HG02973 (cell line): Measurements from ENCODE around the gene EPB42.
"Not testable (repeated sequence)": the region's sequence is repeated elsewhere in the genome, so short reads cannot be mapped to it uniquely, and the experiment has no call there.

Source experiments
- ATAC-seq: cut with Tn5 transposase; IDR thresholded peaks from one replicate; pipeline ENCODE4 v1.9.1; 2021; ENCODE audit warnings: moderate library complexity; ENCODE audit not compliant: unreplicated experiment

Gene EPB42

DNA sequence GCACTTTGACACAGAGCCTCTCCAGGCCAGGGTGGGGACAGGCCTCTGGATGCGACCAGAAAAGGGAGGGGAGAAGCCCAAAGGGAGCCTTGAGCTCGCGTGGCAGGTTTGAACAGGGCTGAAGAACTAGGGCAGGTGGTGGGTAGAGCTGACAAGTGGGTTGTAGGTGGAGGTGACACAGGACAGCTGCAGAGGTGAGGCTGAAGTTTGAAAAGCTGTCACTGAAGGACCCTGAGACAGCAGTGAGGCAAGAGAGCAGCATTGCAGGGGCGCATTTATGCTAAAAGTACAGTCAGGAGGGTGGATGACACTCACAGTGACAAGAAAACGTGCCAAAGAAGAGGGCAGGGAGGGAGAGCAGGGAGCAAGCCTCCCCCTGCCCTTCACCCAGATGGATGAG is 21.8 kb upstream of the EPB42 start:
- ATAC-seq = no peak

DNA sequence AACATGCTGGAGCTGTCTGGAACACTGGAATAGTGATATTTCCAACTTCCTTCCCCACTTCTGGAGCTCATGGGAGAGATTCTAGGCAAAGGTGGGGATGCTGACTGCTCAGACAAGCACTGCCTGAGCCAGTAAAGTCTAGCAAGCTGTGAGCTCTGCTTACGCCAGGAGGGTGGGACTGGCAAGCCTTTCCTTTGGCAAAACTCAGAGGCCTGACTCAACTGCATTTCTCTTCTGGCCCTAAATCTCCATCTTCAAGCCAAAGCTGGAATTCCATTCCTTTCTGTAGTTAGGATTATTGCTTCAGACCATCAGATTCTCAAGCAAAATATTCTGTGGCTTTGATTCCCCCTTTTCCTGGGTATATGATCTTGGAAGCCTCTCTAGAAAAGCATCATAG is 20.3 kb upstream of the EPB42 start:
- ATAC-seq = no peak

DNA sequence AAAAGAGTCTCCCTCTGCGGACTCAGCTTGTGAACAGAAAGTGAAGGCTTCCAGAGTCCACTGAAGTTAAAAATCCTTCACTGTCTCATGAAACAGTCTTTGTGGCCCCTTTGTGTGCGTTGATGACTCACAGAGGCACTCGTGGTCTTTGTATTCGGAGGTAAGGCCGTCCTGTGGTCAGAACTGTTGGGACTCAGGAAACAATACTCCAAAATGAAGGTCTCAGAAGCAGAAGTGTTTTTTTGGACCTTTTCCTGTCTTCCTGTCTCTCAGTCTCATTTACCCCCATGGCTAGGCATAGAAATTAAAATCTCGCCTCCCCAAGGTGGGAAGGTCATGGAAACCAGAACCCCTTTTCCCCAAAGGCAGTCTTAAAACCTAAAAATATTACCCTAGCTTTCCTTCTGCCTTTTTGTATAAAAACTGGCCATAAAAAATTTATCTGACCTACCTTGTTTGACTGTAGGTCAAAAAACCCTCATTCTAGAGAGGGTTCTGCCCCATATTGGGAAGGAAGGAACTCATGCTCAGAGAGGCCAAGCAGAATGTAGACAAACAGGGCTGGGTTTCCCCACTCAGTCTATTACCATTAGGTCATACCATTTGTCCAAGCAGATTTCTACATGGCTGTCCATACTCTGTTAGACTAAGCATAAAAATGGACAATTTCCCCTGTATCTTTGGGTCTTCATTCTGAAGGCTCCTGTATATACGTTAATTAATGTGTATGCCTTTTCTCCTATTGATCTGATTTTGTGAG is 19.1 kb upstream of the EPB42 start:
- no peak for ATAC-seq

DNA sequence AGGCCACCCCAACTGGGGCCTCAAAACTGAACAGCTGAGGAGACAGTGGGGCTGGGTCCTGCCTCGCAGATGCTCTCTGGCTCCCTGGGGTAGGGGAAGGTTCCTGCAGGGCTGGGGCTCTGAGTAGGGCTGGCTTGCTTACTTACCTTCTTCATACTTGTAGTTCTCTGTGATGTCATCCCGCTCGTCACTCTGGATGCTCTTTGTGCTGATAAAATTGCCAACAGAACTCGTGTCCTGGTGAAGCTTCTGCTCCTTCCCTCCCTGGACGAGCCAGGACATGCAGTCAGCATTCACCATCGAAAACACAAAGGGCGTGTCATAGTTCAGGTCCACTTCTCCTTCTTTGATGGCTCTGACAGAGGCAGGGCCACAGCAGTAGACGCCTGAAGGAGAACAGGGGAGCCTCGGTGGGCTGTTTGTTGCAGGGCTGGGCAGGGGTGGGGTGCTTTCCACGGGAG is 17.9 kb upstream of the EPB42 start:
- ATAC-seq = no peak

DNA sequence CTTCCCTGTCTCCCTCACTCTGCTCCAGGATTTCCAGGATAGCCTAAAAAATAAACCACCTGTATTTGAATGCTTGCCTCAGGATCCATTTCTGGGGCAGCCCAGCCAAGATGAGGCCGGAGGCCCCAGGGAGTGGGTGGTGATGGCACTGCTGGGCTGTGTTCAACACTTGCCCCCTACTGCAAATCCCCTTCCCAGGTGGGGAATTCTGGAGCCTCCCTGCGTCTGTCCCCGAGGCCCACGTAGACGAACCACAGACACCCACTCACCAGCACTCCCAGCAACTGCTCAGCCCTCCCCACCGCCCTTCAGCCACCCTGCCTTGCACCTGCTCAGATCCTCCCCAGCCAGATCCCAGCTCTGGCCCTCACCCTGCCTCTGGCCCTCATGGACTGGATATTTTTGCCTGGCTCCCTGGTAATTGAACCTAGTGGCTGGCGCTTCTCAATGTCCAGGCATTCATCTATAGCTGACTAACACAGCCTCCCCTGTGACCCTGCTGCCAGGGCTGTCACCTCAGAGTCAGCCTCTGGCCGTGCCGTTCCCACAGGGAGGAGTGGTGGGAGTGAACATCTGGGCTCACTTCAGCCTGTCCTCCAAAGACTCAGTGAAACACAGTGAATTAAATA is 17.1 kb upstream of the EPB42 start:
- ATAC-seq = no peak

DNA sequence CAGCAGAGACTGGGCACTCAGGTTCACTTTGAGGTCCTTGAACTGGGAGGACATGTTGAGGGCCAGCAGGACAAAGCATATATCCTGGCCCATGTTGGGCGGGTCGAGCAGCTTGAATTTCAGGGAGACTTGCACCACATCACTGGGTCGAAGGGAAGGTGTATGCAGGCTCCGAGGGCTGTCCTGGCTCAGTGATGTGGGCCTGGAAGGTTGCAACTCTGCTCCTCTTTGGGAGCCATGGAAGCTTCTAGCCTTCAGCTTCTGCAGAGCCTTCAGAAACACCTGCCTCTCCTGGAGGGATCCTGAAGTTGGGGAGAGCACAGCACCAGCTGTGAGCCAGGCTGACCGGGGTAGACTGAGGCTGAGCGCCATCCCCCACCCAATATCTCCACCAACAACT is 14.7 kb upstream of the EPB42 start:
- no peak for ATAC-seq

DNA sequence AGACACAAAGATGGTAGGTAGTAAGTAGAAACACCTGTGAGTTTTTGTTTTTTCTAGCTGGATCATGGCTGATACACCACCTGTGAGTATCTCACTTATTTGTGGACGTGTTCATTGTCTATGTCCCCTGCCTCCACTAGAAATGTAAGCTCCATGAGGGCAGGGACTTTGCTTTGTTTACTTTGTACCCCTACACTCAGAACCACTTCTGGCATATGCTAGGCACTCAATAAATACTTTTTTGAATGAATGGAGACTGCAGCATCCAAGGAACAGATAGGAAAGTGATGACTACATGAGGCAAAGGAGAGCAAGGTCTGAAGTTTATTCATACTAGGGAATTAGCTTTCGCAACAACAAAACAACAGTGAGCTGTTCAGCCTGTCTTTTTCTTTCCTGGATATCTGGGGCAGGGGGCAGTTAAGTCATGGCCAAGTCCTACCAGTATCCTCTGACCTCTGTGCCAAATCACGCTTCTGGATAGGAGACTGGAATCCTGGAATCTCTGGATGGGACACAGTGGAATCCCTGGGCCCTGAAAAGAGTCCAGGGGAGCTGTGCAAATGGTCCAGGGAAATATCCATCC is 11.6 kb upstream of the EPB42 start:
- ATAC-seq = no peak

DNA sequence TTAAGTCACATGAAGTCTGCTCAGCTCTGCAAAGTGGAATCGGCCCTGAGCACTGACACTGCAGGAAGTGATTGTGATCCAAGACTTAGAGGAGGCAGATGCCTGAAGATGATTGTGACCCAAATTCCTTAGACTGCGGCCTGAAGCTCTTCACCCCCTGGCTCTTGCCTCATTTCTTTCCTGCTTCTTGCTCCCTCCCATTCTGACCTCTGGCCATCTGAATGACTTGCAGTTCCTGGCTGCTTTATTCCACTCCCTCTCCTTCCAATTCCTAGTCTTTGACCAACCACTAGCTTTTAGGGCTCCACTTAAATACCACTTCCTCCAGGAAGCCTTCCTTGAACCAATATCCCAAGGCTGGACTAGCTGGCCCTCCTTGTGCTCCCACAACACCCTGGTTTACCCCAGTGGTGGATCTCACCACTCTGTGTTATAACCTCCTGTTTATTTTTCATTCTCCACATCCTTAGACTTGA is 9.9 kb upstream of the EPB42 start:
- ATAC-seq = no peak

DNA sequence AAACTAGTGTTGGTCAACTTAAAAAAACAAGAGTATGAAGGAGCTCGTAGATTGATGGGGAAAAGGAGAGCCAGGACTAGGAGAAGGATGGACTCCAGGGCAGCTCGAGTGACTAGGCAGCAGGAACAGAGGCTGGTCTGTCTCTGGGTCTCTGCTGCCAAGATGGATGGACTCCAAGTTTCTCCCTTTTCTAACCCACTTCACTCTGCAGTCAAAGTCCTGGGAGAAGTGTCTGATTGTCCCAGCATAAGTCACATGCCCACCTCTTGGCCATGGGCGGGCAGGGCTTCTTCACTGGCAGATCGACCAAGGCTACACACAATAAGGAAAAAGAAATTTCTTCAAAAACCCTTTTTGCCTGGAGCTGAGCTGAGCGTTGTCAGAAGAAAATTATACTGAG is 9.2 kb upstream of the EPB42 start:
- no peak for ATAC-seq

DNA sequence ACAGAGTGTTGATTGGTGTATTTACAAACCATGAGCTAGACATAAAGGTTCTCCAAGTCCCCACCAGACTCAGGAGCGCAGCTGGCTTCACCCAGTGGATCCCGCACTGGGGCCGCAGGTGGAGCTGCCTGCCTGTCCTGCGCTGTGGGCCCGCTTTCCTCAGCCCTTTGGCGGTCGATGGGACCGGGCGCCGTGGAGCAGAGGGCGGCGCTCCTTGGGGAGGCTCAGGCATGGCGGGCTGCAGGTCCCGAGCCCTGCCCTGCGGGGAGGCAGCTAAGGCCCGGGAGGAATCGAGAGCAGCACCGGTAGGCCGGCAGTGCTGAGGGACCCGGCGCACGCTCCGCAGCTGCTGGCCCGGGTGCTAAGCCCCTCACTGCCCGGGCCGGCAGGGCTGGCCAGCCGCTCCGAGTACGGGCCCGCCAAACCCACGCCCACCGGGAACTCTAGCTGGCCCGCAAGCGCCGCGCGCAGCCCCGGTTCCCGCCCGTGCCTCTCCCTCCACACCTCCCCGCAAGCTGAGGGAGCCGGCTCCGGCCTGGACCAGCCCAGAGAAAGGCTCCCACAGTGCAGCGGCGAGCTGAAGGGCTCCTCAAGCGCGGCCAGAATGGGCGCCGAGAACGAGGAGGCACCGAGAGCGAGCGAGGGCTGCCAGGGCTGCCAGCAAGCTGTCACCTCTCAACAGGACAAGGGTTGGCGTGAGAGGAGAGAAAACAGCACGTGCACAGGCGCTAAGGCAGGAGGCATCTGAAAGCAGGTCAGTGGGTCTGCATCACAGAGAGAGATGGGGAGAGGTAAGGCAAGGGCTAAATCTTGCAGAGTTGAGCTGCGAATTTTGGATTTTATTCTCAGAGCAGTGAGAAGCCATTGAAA is 5.9 kb upstream of the EPB42 start:
- ATAC-seq = no peak

DNA sequence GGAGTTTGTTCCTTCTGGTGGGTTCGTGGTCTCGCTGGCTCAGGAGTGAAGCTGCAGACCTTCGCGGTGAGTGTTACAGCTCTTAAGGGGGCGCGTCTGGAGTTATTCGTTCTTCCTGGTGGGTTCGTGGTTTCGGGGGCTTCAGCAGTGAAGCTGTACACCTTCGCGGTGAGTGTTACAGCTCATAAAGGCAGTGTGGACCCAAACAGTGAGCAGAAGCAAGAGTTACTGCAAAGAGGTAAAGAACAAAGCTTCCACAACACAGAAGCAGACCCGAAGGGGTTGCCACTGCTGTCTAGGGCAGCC is 5.1 kb upstream of the EPB42 start:
- ATAC-seq = not testable (repeated sequence)

DNA sequence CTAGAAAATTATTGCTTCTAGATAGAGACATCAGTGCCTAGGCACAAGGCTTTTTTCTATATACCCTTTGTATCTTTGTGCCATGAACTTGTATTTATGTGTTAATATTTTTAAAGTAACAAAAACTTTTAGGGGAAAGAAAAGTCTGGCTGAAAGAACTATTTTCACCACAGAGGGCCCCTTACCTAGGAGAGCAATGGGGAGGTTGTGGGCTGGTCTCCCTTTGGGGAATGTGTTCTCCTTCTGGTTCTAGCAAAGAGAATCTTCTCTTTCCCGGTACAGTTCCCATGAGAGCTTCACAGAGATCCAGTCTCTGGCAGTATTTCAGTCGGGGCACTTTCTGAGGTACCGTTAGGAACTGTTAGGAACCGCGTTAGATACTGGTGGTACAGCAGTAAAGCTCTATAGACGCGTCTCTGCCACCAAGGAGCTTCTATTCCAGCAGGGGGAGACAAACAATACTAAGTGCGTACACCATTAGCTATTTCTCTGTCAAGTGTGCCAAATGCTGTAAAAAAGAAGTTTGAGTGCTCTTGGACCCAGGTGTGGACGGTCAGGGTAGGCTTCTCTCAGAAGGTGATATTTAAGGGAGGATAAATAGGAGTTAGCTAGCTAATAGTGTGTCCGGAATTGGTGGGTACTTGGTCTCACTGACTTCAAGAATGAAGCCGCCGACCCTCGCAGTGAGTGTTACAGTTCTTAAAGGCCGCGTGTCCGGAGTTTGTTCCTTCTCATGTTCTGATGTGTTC is 4.6 kb upstream of the EPB42 start:
- no peak for ATAC-seq

DNA sequence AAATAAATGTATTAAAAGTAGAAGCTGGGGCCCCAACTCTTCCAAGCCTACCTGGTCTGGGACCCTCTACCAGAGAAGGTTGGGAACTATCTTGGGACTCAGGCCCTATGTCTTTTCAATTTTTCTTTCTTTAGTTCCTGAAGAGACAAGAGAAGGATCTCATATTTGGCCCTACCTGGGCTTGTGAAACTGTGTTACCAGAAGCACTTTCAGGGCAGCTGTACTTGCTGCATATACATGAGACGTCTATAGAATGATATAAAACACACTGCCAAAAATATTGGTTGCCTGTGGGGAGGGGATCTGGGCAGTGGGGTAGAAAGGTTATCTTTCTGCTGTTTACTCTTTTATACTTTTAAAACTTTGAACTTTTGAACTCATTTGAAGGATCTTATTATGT is 604 bp upstream of the EPB42 start:
- no peak for ATAC-seq

DNA sequence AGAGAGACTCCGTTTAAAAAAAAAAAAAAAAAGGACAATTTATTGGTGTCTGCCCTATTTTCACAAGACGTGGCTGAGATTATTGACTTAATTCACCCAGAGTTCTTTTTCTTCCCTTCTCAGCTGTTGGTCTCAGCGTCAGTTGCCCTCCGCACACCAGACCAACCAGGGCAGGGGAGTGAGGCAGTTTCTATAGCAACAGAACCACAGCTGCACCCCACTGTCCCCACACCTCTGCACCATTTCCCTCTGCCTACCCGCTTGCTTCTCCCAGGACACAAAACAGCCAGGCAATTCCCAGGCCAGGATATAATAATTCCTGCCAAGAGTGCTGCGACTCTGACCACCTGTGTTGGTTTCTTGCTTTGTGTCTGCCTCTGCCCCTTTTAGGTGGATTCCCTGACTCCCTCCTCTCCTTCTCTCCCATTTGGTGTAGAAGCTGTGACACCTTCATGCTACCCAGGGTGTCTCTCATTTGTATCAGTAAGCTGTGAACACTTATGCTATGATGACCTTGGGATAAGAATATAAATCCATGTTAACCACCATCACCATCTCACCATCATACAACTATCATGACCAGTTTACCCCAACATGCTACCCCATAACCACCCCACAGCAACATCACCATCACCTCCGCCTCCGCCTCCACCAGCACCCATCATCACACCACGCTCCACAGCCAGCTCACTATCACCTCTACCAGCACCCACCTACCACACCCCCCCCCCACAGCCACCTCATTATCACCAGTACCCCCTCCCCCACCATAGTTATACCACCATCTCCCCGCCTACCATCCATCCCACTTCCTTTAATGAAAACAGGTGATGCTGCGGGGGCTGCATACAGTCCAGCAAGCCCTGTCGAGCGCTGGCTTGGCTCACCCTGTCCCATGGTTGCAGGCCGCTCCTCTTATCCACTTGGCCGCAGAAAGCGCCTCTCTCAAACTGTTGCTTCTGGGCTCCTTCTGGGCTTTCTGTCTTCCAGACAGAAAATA is 589 bp downstream of the EPB42 start:
- ATAC-seq = no peak

DNA sequence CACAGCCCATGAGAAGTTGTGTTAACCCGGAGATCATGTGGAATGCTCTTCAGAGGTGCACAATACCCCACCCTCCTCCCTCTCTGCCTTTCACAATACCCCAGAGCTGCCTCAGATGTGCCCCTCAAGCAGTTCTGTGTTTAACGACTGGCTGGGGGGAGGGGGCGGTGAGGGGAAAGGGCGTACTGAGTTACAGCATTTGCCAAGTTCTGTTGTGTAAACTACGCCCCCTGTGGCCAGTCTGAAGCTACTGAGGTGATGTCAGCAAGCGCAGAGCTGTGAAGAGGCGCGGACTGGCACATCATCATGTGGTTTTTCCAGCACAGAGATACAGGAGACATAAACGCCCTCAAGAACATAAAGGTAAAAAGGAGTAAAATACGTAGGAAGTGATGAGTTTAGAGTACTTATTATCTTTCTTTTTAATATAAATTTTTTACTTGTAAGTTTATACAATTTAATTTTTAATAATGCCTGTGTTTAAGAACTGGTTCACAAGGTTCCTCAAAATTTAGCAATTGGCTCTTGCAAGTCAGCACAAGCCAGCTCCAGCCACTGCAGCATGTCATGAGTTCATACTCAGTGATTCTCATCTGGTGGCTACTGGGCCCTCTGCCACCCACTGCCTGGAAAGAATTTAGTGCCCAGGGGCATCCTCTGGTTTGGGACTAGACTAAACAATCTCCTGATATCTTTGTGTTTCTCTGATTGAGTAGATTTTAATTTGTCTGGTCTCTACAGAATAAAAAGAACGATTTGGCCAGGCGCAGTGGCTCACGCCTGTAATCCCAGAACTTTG is 1.7 kb downstream of the EPB42 start:
- no peak for ATAC-seq

DNA sequence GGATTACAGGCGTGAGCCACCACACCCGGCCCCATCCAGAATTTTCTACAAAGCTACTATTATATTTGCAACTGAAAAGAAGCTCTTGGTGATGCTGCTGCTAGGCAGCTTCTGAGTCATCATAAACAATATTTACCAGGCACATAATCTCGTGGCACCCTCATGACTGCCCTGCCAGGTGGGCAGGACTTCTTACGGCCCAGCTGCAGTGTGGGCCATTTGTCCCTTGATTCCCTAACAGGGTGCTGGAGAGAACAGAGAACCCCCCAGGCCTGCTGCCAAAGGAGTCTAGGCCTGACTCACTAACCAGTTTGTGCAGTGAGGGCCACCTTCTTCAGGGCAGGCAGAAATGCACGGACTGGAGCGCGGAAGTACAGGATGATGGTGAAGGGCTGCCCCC is 4.9 kb downstream of the EPB42 start:
- ATAC-seq = no peak

DNA sequence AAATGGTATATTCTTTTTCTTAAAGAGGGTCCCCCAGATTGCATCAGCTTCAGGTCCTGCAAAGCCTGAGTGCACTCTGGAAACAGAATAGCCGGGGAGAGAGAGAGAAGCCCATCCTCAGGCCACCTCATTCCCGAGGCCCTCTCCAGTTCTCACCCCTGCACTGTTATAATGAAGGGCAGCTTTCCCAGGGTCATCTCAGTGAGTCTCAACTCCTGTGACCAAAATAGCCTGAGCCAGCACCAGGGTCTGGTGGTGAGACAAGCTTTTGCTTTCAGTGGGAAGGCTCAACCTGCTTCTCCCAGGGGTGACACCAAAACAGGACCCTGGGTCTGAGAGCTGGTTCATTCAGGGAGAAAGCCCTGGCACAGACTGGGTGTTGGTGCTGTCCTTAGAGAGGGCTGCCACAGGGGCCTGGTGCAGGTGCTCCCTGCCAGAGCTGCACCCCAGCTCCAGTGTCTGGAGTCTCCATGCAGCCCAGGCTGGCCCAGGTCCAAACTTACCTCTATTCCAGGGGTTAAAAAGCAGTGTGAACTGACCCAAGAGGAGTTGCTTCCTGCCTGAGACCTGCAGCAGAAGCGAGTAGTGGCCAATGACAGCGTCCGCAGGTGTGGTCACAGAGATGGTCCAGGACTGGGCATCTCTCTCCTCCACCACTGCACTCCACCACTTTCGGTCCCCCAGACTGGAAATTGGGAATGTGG is 6.1 kb downstream of the EPB42 start:
- ATAC-seq = no peak

DNA sequence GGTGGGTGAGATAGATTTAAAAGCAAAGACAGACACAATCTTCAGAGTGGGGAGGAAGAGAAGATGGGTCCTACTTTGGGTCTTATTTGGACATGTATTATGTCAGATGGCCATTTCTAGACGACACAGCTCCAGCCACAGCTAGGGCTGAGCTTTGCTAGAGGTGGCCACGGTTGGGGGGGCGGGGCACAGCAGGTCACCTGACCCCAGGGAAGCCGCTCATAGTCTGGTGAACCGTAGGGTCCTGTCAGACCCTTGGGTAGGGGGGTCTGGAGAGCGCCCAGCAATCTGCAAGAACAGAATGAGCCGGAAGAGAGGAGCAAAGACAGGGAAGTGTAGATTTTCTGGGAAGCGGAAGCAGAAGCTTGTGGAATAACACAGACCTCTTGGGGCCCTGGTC is 6.6 kb downstream of the EPB42 start:
- no peak for ATAC-seq
